Liver (tissue), 3 donors: ENCODE measurements around the gene SNAI1.

ENCODE experiments used
- ATF3 ChIP-seq: IDR thresholded peaks from 2 replicates; pipeline ENCODE4 v1.6.1; 2016; ENCODE audit warnings: antibody characterized with exemption
- CTCF ChIP-seq: fragments of 150-350 bp; IDR thresholded peaks from 2 replicates; pipeline ENCODE4 v1.5.1; 2017; ENCODE audit warnings: improper control_type of control experiment, low read depth, low read length; ENCODE audit not compliant: missing input control
- EGR1 ChIP-seq, 2 donors: IDR thresholded peaks; 2 replicates each; pipeline ENCODE4 v1.6.1; 2016 to 2018; ENCODE audit warnings: antibody characterized with exemption in 2 of 2, low read depth in 2 of 2
- FOXA1 ChIP-seq: IDR thresholded peaks from 2 replicates; pipeline ENCODE4 v1.6.1; 2016; ENCODE audit warnings: antibody characterized with exemption
- GABPA ChIP-seq, 2 donors: IDR thresholded peaks in 1 of 2; conservative IDR thresholded peaks in 1 of 2; 2 replicates each; pipeline ENCODE4 v1.6.1; 2016; ENCODE audit warnings: antibody characterized with exemption in 2 of 2, mild to moderate bottlenecking in 1 of 2, moderate library complexity in 1 of 2
- JUND ChIP-seq, 2 donors: IDR thresholded peaks; 2 replicates each; pipeline ENCODE4 v1.6.1; 2016; ENCODE audit warnings: antibody characterized with exemption in 2 of 2
- MAX ChIP-seq: IDR thresholded peaks from 2 replicates; pipeline ENCODE4 v1.6.1; 2016; ENCODE audit warnings: antibody characterized with exemption
- RAD21 ChIP-seq, 2 donors: IDR thresholded peaks; 2 replicates each; pipeline ENCODE4 v1.6.1; 2016; ENCODE audit warnings: antibody characterized with exemption in 2 of 2, mild to moderate bottlenecking in 2 of 2
- REST ChIP-seq: IDR thresholded peaks from 2 replicates; pipeline ENCODE4 v1.6.1; 2016; ENCODE audit warnings: antibody characterized with exemption, mild to moderate bottlenecking
- RXRA ChIP-seq, 2 donors: IDR thresholded peaks; 2 replicates each; pipeline ENCODE4 v1.6.1; 2017 to 2018; ENCODE audit warnings: antibody characterized with exemption in 2 of 2, mild to moderate bottlenecking in 1 of 2
- SP1 ChIP-seq: IDR thresholded peaks from 2 replicates; pipeline ENCODE4 v1.6.1; 2018; ENCODE audit warnings: antibody characterized with exemption, mild to moderate bottlenecking
- TAF1 ChIP-seq: conservative IDR thresholded peaks from 2 replicates; pipeline ENCODE4 v1.6.1; 2016; ENCODE audit warnings: antibody characterized with exemption, mild to moderate bottlenecking
- YY1 ChIP-seq: IDR thresholded peaks from 2 replicates; pipeline ENCODE4 v1.6.1; 2016; ENCODE audit warnings: antibody characterized with exemption, mild to moderate bottlenecking
- ZBTB33 ChIP-seq: IDR thresholded peaks from 2 replicates; pipeline ENCODE4 v1.6.1; 2016; ENCODE audit warnings: antibody characterized with exemption
- donor health status: healthy.
- donor health status: healthy.

- TF ChIP-seq CTCF (no peak), RAD21 (IDR thresholded peaks at IDR 0.05) (no peak), JUND (IDR thresholded peaks at IDR 0.05) (no peak), EGR1 (IDR thresholded peaks at IDR 0.05; ENCODE audit: low read depth in 2 of 2) (no peak), SP1 (no peak), ATF3 (no peak), GABPA (IDR thresholded peaks at IDR 0.05 in 1 of 2, conservative IDR thresholded peaks at IDR 0.05 in 1 of 2) (no peak), REST (no peak), TAF1 (no peak), FOXA1 (no peak), ZBTB33 (no peak), MAX (no peak), YY1 (no peak), RXRA (IDR thresholded peaks at IDR 0.05) (no peak)
These were observed 29.8 kb downstream of the SNAI1 start for GRCh38 chr20:50012282-50013263.
